ENCODE data around the gene MIPEP. TPM values are rescaled to one million over a fixed set of nuclear protein-coding genes. Genes with fewer than 3 reads are reported as not detected.

Gene MIPEP
- total RNA-seq, 4 donors from 2014 or later, result 9.2 to 21.4 (median 18.3) TPM

DNA sequence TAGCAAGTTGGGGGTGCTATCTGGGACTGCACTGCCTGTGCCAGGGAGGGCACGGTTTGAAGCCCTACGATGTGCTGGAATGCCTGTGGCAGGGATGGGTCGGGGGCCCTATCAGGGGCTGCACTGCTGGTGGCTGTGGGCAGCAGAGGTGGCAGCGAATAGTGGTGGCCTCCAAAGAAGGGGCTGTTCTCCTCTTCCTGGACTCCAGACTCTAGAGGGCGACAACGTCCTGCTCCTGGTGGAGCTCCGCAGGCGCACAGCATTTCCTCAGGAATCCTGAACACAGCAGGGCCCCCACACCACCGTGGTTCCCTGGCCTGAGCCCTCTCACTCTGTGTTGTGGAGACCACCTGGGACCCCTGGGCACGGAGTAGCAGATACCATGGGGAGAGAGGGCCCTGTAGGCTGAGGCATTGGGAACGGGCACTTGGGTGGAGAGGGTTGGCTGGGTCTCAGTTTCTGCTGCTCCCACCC, 173.4 kb downstream of the MIPEP start:
- TF ChIP-seq, protein P1, sequence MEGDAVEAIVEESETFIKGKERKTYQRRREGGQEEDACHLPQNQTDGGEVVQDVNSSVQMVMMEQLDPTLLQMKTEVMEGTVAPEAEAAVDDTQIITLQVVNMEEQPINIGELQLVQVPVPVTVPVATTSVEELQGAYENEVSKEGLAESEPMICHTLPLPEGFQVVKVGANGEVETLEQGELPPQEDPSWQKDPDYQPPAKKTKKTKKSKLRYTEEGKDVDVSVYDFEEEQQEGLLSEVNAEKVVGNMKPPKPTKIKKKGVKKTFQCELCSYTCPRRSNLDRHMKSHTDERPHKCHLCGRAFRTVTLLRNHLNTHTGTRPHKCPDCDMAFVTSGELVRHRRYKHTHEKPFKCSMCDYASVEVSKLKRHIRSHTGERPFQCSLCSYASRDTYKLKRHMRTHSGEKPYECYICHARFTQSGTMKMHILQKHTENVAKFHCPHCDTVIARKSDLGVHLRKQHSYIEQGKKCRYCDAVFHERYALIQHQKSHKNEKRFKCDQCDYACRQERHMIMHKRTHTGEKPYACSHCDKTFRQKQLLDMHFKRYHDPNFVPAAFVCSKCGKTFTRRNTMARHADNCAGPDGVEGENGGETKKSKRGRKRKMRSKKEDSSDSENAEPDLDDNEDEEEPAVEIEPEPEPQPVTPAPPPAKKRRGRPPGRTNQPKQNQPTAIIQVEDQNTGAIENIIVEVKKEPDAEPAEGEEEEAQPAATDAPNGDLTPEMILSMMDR (IDR thresholded peaks at IDR 0.05; ENCODE audit: low read depth), result no peak

- TF ChIP-seq, protein P1 (IDR thresholded peaks at IDR 0.05; ENCODE audit: low read depth), result no peak
These were observed 174.0 kb downstream of the MIPEP start for GRCh38 chr13:23715092-23715761.

DNA sequence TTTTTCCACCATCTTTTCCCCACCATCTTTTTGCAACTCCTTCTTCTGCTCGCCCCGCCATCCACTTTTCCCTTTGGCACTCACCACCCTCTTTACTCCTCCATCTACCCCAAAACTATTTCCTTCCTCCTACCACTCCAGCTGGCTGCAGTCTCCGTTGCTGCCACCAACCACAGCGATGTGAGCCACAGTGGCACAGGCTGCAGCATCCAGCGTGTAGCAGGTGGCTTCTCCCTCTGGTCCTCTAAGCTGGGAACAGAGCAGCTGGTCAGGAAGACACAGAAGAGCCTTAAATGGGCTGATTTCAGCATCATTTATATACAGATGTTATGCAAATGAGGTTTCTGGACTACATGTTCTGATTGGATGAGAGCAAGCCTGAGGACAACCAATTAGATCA, 174.5 kb downstream of the MIPEP start:
- TF ChIP-seq, protein P1 (IDR thresholded peaks at IDR 0.05; ENCODE audit: low read depth), result no peak

GRCh38 chr13:23711355-23711754, 177.8 kb downstream of the MIPEP start:
- TF ChIP-seq, protein P1 (IDR thresholded peaks at IDR 0.05; ENCODE audit: low read depth), result no peak

- TF ChIP-seq, protein P1 (IDR thresholded peaks at IDR 0.05; ENCODE audit: low read depth), result no peak
These were observed 178.8 kb downstream of the MIPEP start for GRCh38 chr13:23710366-23710765.

GRCh38 chr13:23709536-23709935, 179.7 kb downstream of the MIPEP start:
- TF ChIP-seq, protein P1 (IDR thresholded peaks at IDR 0.05; ENCODE audit: low read depth), result no peak

DNA sequence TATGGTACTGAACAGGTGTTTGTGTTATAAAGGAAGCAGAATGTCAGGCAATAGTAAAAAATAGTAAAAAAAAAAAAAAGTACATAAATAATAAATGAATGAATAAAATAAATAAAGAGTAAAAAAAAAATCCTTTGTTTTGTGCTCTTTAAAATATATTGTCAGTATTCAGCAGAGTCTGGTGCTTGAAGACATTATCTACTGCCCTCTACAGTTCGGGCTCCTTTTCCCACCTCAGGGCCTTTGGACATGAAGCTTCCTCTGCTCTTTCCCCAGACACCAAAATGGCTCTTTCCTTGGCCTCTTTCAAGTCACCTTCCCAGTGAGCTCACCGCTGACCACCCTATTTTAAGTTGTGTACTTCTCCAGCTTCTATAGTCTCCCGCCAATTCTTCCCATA, 181.5 kb downstream of the MIPEP start:
- TF ChIP-seq, protein P1 (IDR thresholded peaks at IDR 0.05; ENCODE audit: low read depth), result no peak

Data from subcutaneous adipose tissue (tissue), 4 donors.